Activated CD4-positive, alpha-beta T cell treated with anti-CD3 and anti-CD28 coated beads, Interleukin-2, amount 50 U/mL, for 4 hours (primary cell): ENCODE data around the gene MOGAT1.
"Not testable (repeated sequence)": the region's sequence is repeated elsewhere in the genome, so short reads cannot be mapped to it uniquely, and the experiment has no call there.

Source experiments
- DNase-seq, 2 experiments: peaks; one replicate each; pipeline ENCODE4 v3.0.0-alpha.2; 2020

MOGAT1 gene

GRCh38 chr2:222670191-222671038 is 1.0 kb upstream of the MOGAT1 start:
- DNase-seq = no peak

- DNase-seq = no peak
Observed at GRCh38 chr2:222672068-222672401, 577 bp downstream of the MOGAT1 start.

- no peak for DNase-seq
Observed at GRCh38 chr2:222673273-222673672, 1.8 kb downstream of the MOGAT1 start.

GRCh38 chr2:222673883-222674282 is 2.4 kb downstream of the MOGAT1 start:
- DNase-seq = no peak

GRCh38 chr2:222677981-222678380 is 6.5 kb downstream of the MOGAT1 start:
- DNase-seq = no peak

GRCh38 chr2:222683805-222684204 is 12.3 kb downstream of the MOGAT1 start:
- no peak for DNase-seq

- DNase-seq = no peak
Observed at GRCh38 chr2:222686086-222686750, 14.8 kb downstream of the MOGAT1 start.

GRCh38 chr2:222688917-222689316 is 17.5 kb downstream of the MOGAT1 start:
- no peak for DNase-seq

GRCh38 chr2:222689322-222689721 is 17.9 kb downstream of the MOGAT1 start:
- no peak for DNase-seq

GRCh38 chr2:222690564-222691200 is 19.2 kb downstream of the MOGAT1 start:
- DNase-seq = peak; percentile 58 to 59

GRCh38 chr2:222693413-222693812 is 22.0 kb downstream of the MOGAT1 start:
- not testable (repeated sequence) for DNase-seq

GRCh38 chr2:222693837-222694236 is 22.4 kb downstream of the MOGAT1 start:
- DNase-seq = no peak

GRCh38 chr2:222698276-222698675 is 26.8 kb downstream of the MOGAT1 start:
- DNase-seq = no peak

GRCh38 chr2:222701233-222701632 is 29.8 kb downstream of the MOGAT1 start:
- no peak for DNase-seq

GRCh38 chr2:222701721-222702131 is 30.3 kb downstream of the MOGAT1 start:
- no peak for DNase-seq

- no peak for DNase-seq
Observed at GRCh38 chr2:222703091-222703490, 31.6 kb downstream of the MOGAT1 start.

GRCh38 chr2:222703886-222704285 is 32.4 kb downstream of the MOGAT1 start:
- DNase-seq = no peak

- DNase-seq = no peak
Observed at GRCh38 chr2:222706616-222707015, 35.2 kb downstream of the MOGAT1 start.

- no peak for DNase-seq
Observed at GRCh38 chr2:222707102-222707688, 35.7 kb downstream of the MOGAT1 start.

GRCh38 chr2:222707689-222708273 is 36.3 kb downstream of the MOGAT1 start:
- no peak for DNase-seq

- DNase-seq = peak; percentile 69 to 73
Observed at GRCh38 chr2:222708274-222708710, 36.8 kb downstream of the MOGAT1 start.

- no peak for DNase-seq
Observed at GRCh38 chr2:222709191-222709891, 37.9 kb downstream of the MOGAT1 start.
